NB4 (cell line): ENCODE measurements around the gene CCDC15.

Source experiments
- MYC ChIP-seq: IDR thresholded peaks from 2 replicates; pipeline ENCODE4 v1.6.1; 2011; ENCODE audit warnings: low read depth, low read length
- POLR2A ChIP-seq: IDR thresholded peaks from 2 replicates; pipeline ENCODE4 v1.6.1; 2011; ENCODE audit warnings: mild to moderate bottlenecking; ENCODE audit not compliant: insufficient read length; ENCODE audit errors: extremely low read depth
- TF ChIP-seq, protein P1 (sequence below): IDR thresholded peaks from one replicate; pipeline ENCODE4 v1.5.1; 2012; ENCODE audit warnings: low read depth, low read length
- TF ChIP-seq, protein P2 (sequence below): IDR thresholded peaks from 2 replicates; pipeline ENCODE4 v1.6.1; 2011; ENCODE audit warnings: low read depth, low read length

DNA sequence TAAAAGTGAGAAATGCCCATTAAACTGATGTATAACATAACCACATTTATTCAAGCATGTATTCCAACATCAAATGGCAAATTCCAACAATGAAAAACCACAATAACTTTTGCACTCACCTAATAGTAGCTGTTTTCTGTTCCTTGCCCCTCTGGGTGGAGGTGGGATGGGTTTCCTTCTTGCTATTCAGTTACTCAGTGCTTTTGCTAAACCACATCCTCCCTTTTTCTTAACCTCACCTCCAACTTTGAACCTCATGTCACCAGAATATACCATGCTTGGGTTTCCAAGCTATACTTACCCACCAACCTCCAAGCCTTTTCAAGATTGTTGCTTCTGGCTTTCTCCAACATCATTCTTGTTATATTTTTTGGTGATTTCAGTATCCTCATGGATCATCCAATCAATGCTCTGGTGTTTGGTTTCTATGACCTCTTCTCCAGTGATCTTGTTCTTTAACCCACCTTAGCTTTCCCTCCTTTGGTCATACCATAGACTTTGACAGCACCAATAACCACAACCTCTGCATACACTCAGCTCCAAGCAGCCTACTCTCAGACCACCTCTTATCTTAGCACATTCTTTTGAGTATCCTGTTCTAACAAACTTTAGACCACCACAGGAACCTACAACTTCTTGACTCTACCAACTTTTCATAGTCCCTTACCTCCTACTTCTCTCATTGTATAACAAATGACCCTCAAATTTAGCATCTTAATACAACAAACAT, 3.2 kb upstream of the CCDC15 start:
- TF ChIP-seq, protein P1, sequence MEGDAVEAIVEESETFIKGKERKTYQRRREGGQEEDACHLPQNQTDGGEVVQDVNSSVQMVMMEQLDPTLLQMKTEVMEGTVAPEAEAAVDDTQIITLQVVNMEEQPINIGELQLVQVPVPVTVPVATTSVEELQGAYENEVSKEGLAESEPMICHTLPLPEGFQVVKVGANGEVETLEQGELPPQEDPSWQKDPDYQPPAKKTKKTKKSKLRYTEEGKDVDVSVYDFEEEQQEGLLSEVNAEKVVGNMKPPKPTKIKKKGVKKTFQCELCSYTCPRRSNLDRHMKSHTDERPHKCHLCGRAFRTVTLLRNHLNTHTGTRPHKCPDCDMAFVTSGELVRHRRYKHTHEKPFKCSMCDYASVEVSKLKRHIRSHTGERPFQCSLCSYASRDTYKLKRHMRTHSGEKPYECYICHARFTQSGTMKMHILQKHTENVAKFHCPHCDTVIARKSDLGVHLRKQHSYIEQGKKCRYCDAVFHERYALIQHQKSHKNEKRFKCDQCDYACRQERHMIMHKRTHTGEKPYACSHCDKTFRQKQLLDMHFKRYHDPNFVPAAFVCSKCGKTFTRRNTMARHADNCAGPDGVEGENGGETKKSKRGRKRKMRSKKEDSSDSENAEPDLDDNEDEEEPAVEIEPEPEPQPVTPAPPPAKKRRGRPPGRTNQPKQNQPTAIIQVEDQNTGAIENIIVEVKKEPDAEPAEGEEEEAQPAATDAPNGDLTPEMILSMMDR, result no peak
- TF ChIP-seq, protein P2, sequence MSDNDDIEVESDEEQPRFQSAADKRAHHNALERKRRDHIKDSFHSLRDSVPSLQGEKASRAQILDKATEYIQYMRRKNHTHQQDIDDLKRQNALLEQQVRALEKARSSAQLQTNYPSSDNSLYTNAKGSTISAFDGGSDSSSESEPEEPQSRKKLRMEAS, result no peak
- TF ChIP-seq POLR2A (no peak), MYC (no peak)
